ENCODE data around the gene ELFN2.

- no peak for TF ChIP-seq ZNF292 (tag by site-specific recombination; IDR thresholded peaks at IDR 0.05; ENCODE audit: borderline replicate concordance, low read depth)
- TF ChIP-seq CTCF (tag by site-specific recombination; IDR thresholded peaks at IDR 0.05): no peak
- no peak for TF ChIP-seq KLF7 (tag by site-specific recombination; IDR thresholded peaks at IDR 0.05; ENCODE audit: borderline replicate concordance)
- TF ChIP-seq ZNF558 (tag by site-specific recombination; IDR thresholded peaks at IDR 0.05): no peak
- TF ChIP-seq ZBTB1 (tag by site-specific recombination; IDR thresholded peaks at IDR 0.05): no peak
- TF ChIP-seq PRDM10 (tag by site-specific recombination; IDR thresholded peaks at IDR 0.05): no peak
- no peak for TF ChIP-seq ZNF639 (tag by site-specific recombination; IDR thresholded peaks at IDR 0.05)
- no peak for TF ChIP-seq ZNF112 (tag by site-specific recombination; IDR thresholded peaks at IDR 0.05)
- TF ChIP-seq ZNF518A (tag by site-specific recombination; conservative IDR thresholded peaks at IDR 0.05; ENCODE audit: low read depth): no peak
These were observed 36.9 kb upstream of the ELFN2 start for GRCh38 chr22:37464181-37464580.
